Activated T-helper 17 cell treated with anti-CD3 and anti-CD28 coated beads, Interleukin-2, amount 50 U/mL, for 72 hours (primary cell): ENCODE measurements around the gene SLC39A13. TPM values are rescaled to one million over a fixed set of nuclear protein-coding genes. Genes with fewer than 3 reads are reported as not detected.
A peak's percentile ranks its signal among the peaks of the same experiment; 100 is the strongest.

Source experiments
- ATAC-seq: fragments of 150-1000 bp; cut with Tn5 transposase; replicated peaks from 2 replicates; pipeline ENCODE4 v1.10.0; 2021; ENCODE audit warnings: mild to moderate bottlenecking, moderate library complexity
- H3K27ac Mint-ChIP-seq: one replicate; pipeline ENCODE4 v1.8.0; 2022; ENCODE audit warnings: mixed read lengths
- H3K27me3 Mint-ChIP-seq: one replicate; pipeline ENCODE4 v1.8.0; 2022; ENCODE audit warnings: mixed read lengths
- H3K36me3 Mint-ChIP-seq: one replicate; pipeline ENCODE4 v1.8.0; 2022; ENCODE audit warnings: low read depth, mild to moderate bottlenecking, mixed read lengths
- H3K4me1 Mint-ChIP-seq: one replicate; pipeline ENCODE4 v1.8.0; 2022; ENCODE audit warnings: mixed read lengths
- H3K4me3 Mint-ChIP-seq: one replicate; pipeline ENCODE4 v1.8.0; 2022; ENCODE audit warnings: mild to moderate bottlenecking, mixed read lengths
- H3K9me3 Mint-ChIP-seq: one replicate; pipeline ENCODE4 v1.8.0; 2022; ENCODE audit warnings: mixed read lengths
- total RNA-seq, 2 donors: library from RNA; stranded (reverse); gene quantifications; one replicate each; pipeline ENCODE4 v1.2.3, GENCODE V29; 2022

Gene SLC39A13
- total RNA-seq, 2 donors from 2014 or later = 16.1 to 17.5 TPM

GRCh38 chr11:47406896-47407745 is 1.3 kb upstream of the SLC39A13 start:
- Mint-ChIP-seq H3K4me3 (peak overlapping the region; percentile 92), H3K9me3 (no peaks in the 10 kb centered on the region), H3K4me1 (peaks cover 8% of the 10 kb centered on the region), H3K27me3 (no peaks in the 10 kb centered on the region), H3K36me3 (no peaks in the 10 kb centered on the region), H3K27ac (peak overlapping the region; percentile 95)
- ATAC-seq = no peak

GRCh38 chr11:47408598-47409439 is 429 bp downstream of the SLC39A13 start:
- no peak for ATAC-seq
- H3K27ac Mint-ChIP-seq = peak overlapping the region; percentile 89
- peaks cover 10% of the 10 kb centered on the region for H3K4me1 Mint-ChIP-seq
- H3K36me3 Mint-ChIP-seq = peaks cover 8% of the 10 kb centered on the region
- H3K27me3 Mint-ChIP-seq = no peaks in the 10 kb centered on the region
- no peaks in the 10 kb centered on the region for H3K9me3 Mint-ChIP-seq
- H3K4me3 Mint-ChIP-seq = peak overlapping the region; percentile 92

- peak overlapping the region; percentile 89 for H3K27ac Mint-ChIP-seq
- no peaks in the 10 kb centered on the region for H3K27me3 Mint-ChIP-seq
- H3K4me1 Mint-ChIP-seq = peaks cover 11% of the 10 kb centered on the region
- H3K9me3 Mint-ChIP-seq = no peaks in the 10 kb centered on the region
- peak overlapping the region; percentile 92 for H3K4me3 Mint-ChIP-seq
- H3K36me3 Mint-ChIP-seq = peaks cover 13% of the 10 kb centered on the region
- no peak for ATAC-seq
Measured at GRCh38 chr11:47409440-47410369, 1.3 kb downstream of the SLC39A13 start.

GRCh38 chr11:47410370-47411264 is 2.2 kb downstream of the SLC39A13 start:
- no peak for ATAC-seq
- H3K4me3 Mint-ChIP-seq = no peak overlapping the region
- H3K27me3 Mint-ChIP-seq = no peaks in the 10 kb centered on the region
- H3K27ac Mint-ChIP-seq = no peak overlapping the region
- H3K9me3 Mint-ChIP-seq = no peaks in the 10 kb centered on the region
- H3K36me3 Mint-ChIP-seq = peaks cover 13% of the 10 kb centered on the region
- H3K4me1 Mint-ChIP-seq = peaks cover 11% of the 10 kb centered on the region

- H3K9me3 Mint-ChIP-seq = no peaks in the 10 kb centered on the region
- H3K4me1 Mint-ChIP-seq = peaks cover 8% of the 10 kb centered on the region
- no peak for ATAC-seq
- H3K36me3 Mint-ChIP-seq = peaks cover 22% of the 10 kb centered on the region
- no peak overlapping the region for H3K27ac Mint-ChIP-seq
- H3K4me3 Mint-ChIP-seq = no peak overlapping the region
- no peaks in the 10 kb centered on the region for H3K27me3 Mint-ChIP-seq
Measured at GRCh38 chr11:47411884-47412746, 3.7 kb downstream of the SLC39A13 start.

- H3K4me1 Mint-ChIP-seq = peaks cover 3% of the 10 kb centered on the region
- no peak for ATAC-seq
- no peaks in the 10 kb centered on the region for H3K9me3 Mint-ChIP-seq
- no peaks in the 10 kb centered on the region for H3K27me3 Mint-ChIP-seq
- peaks cover 32% of the 10 kb centered on the region for H3K36me3 Mint-ChIP-seq
- H3K4me3 Mint-ChIP-seq = no peak overlapping the region
- H3K27ac Mint-ChIP-seq = peak overlapping the region; percentile 64
Measured at GRCh38 chr11:47413351-47413750, 5.0 kb downstream of the SLC39A13 start.

GRCh38 chr11:47413908-47414684 is 5.7 kb downstream of the SLC39A13 start:
- peaks cover 3% of the 10 kb centered on the region for H3K4me1 Mint-ChIP-seq
- ATAC-seq = no peak
- no peak overlapping the region for H3K4me3 Mint-ChIP-seq
- no peaks in the 10 kb centered on the region for H3K9me3 Mint-ChIP-seq
- peaks cover 39% of the 10 kb centered on the region for H3K36me3 Mint-ChIP-seq
- H3K27me3 Mint-ChIP-seq = no peaks in the 10 kb centered on the region
- peak overlapping the region; percentile 64 for H3K27ac Mint-ChIP-seq

GRCh38 chr11:47414685-47415070 is 6.3 kb downstream of the SLC39A13 start:
- H3K4me1 Mint-ChIP-seq = peaks cover 3% of the 10 kb centered on the region
- no peaks in the 10 kb centered on the region for H3K9me3 Mint-ChIP-seq
- ATAC-seq = no peak
- no peak overlapping the region for H3K4me3 Mint-ChIP-seq
- no peaks in the 10 kb centered on the region for H3K27me3 Mint-ChIP-seq
- H3K36me3 Mint-ChIP-seq = peaks cover 45% of the 10 kb centered on the region
- no peak overlapping the region for H3K27ac Mint-ChIP-seq

GRCh38 chr11:47415091-47415854 is 6.9 kb downstream of the SLC39A13 start:
- H3K4me3 Mint-ChIP-seq = no peak overlapping the region
- ATAC-seq = no peak
- H3K9me3 Mint-ChIP-seq = no peaks in the 10 kb centered on the region
- H3K4me1 Mint-ChIP-seq = peaks cover 3% of the 10 kb centered on the region
- no peaks in the 10 kb centered on the region for H3K27me3 Mint-ChIP-seq
- peaks cover 51% of the 10 kb centered on the region for H3K36me3 Mint-ChIP-seq
- H3K27ac Mint-ChIP-seq = no peak overlapping the region

GRCh38 chr11:47415949-47416472 is 7.6 kb downstream of the SLC39A13 start:
- H3K27me3 Mint-ChIP-seq = no peaks in the 10 kb centered on the region
- no peak for ATAC-seq
- H3K4me3 Mint-ChIP-seq = no peak overlapping the region
- no peak overlapping the region for H3K27ac Mint-ChIP-seq
- H3K36me3 Mint-ChIP-seq = peaks cover 59% of the 10 kb centered on the region
- H3K4me1 Mint-ChIP-seq = peaks cover 3% of the 10 kb centered on the region
- no peaks in the 10 kb centered on the region for H3K9me3 Mint-ChIP-seq

GRCh38 chr11:47417712-47418111 is 9.3 kb downstream of the SLC39A13 start:
- no peak for ATAC-seq

More at GRCh38 chr11:47417712-47418111, 9.3 kb downstream of the SLC39A13 start:
- H3K9me3 Mint-ChIP-seq = no peaks in the 10 kb centered on the region
- no peaks in the 10 kb centered on the region for H3K27me3 Mint-ChIP-seq
- H3K4me3 Mint-ChIP-seq = no peak overlapping the region
- H3K4me1 Mint-ChIP-seq = peaks cover 3% of the 10 kb centered on the region
- peak overlapping the region; percentile 66 for H3K27ac Mint-ChIP-seq
- peaks cover 76% of the 10 kb centered on the region for H3K36me3 Mint-ChIP-seq
